Measurements from ENCODE around the gene PRPS1. TPM values are rescaled to one million over a fixed set of nuclear protein-coding genes. Genes with fewer than 3 reads are reported as not detected.
A peak's percentile ranks its signal among the peaks of the same experiment; 100 is the strongest.

Gene PRPS1
- total and polyA plus RNA-seq, 2 of the 13 experiments (the other 11 are each of a cell fraction or from before 2014, with no cell fraction given): 33.7 to 54.4 TPM

DNA sequence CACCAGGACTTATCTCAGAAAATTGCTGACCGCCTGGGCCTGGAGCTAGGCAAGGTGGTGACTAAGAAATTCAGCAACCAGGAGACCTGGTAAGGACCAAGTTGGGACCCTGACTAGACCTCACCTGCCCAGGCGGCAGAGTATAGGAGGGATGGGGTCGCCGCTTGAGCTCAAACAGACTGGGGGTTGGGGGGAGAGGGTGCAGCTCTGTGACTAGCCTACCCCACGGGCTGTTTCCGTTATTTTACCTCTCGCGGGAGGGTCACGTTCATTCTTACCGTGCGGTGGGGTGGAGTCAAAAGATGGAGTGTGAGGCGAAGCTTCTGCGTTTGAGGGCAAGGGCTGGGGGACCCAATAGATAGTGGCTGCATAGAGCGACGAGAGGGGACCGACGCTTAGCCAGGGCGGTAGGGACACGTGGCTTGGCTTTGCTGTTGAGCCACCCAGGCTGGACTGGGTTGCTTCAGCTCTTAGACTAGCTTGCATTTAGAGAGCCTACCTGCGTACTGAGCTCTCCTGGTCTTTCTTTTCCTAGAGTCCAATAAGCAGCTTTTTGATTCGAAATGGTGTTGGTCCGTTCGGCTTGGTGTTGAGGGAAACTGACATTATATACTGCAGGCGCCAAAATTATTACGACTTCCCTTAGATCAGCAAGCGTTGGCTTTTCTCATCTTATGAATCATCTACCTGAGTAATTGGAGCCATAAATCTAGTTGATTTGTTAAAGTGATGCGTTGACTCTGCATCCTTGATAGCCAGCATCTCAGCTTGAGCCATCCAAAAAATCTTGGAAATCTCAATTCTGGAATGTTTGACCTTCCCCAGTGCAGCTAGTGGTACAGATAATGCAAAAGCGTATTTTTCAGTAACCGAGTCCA lies 591 bp downstream of the PRPS1 start (continued):
- TF ChIP-seq, protein P1, sequence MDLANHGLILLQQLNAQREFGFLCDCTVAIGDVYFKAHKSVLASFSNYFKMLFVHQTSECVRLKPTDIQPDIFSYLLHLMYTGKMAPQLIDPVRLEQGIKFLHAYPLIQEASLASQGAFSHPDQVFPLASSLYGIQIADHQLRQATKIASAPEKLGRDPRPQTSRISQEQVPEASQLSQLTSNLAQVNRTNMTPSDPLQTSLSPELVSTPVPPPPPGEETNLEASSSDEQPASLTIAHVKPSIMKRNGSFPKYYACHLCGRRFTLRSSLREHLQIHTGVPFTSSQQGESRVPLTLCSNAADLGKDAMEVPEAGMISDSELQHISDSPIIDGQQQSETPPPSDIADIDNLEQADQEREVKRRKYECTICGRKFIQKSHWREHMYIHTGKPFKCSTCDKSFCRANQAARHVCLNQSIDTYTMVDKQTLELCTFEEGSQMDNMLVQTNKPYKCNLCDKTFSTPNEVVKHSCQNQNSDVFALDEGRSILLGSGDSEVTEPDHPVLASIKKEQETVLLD (CRISPR knock-in tag; IDR thresholded peaks at IDR 0.05; ENCODE audit: low read depth): no peak
- no peak for TF ChIP-seq AGO2 (optimal IDR thresholded peaks at IDR 0.05; ENCODE audit: low read depth, low read length)
- TF ChIP-seq SP140L (CRISPR knock-in tag; IDR thresholded peaks at IDR 0.05; ENCODE audit: borderline replicate concordance): no peak
- 0 out of 2 replicates have a peak, but pooled peaks have one; percentile 35 for TF ChIP-seq KDM5B (CRISPR knock-in tag; IDR thresholded peaks at IDR 0.05; ENCODE audit: borderline replicate concordance)
- 0 out of 2 replicates have a peak, but pooled peaks have one; percentile 22 for TF ChIP-seq ZNF331 (CRISPR knock-in tag; IDR thresholded peaks at IDR 0.05)
- TF ChIP-seq, protein P2, sequence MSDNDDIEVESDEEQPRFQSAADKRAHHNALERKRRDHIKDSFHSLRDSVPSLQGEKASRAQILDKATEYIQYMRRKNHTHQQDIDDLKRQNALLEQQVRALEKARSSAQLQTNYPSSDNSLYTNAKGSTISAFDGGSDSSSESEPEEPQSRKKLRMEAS (IDR thresholded peaks at IDR 0.05): peak; percentile 48; the same call in 1 of the 2 replicates
- TF ChIP-seq BORCS8-MEF2B (CRISPR knock-in tag; IDR thresholded peaks at IDR 0.05): no peak
- TF ChIP-seq FOXA3 (CRISPR knock-in tag; IDR thresholded peaks at IDR 0.05): no peak
- TF ChIP-seq NR2F1 (CRISPR knock-in tag; IDR thresholded peaks at IDR 0.05): no peak
- peak; percentile 16; the same call in 1 of the 2 replicates for TF ChIP-seq MXD4 (CRISPR knock-in tag; IDR thresholded peaks at IDR 0.05)
- TF ChIP-seq ZNF572 (CRISPR knock-in tag; IDR thresholded peaks at IDR 0.05): no peak
- TF ChIP-seq CREBL2 (CRISPR knock-in tag; IDR thresholded peaks at IDR 0.05; ENCODE audit: borderline replicate concordance): no peak
- TF ChIP-seq, protein P3, sequence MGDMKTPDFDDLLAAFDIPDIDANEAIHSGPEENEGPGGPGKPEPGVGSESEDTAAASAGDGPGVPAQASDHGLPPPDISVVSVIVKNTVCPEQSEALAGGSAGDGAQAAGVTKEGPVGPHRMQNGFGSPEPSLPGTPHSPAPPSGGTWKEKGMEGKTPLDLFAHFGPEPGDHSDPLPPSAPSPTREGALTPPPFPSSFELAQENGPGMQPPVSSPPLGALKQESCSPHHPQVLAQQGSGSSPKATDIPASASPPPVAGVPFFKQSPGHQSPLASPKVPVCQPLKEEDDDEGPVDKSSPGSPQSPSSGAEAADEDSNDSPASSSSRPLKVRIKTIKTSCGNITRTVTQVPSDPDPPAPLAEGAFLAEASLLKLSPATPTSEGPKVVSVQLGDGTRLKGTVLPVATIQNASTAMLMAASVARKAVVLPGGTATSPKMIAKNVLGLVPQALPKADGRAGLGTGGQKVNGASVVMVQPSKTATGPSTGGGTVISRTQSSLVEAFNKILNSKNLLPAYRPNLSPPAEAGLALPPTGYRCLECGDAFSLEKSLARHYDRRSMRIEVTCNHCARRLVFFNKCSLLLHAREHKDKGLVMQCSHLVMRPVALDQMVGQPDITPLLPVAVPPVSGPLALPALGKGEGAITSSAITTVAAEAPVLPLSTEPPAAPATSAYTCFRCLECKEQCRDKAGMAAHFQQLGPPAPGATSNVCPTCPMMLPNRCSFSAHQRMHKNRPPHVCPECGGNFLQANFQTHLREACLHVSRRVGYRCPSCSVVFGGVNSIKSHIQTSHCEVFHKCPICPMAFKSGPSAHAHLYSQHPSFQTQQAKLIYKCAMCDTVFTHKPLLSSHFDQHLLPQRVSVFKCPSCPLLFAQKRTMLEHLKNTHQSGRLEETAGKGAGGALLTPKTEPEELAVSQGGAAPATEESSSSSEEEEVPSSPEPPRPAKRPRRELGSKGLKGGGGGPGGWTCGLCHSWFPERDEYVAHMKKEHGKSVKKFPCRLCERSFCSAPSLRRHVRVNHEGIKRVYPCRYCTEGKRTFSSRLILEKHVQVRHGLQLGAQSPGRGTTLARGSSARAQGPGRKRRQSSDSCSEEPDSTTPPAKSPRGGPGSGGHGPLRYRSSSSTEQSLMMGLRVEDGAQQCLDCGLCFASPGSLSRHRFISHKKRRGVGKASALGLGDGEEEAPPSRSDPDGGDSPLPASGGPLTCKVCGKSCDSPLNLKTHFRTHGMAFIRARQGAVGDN (CRISPR knock-in tag; IDR thresholded peaks at IDR 0.05): peak; percentile 60
- no peak for TF ChIP-seq DNMT1 (CRISPR knock-in tag; IDR thresholded peaks at IDR 0.05)
- no peak for TF ChIP-seq FOSL2 (CRISPR knock-in tag; IDR thresholded peaks at IDR 0.05)
- TF ChIP-seq CREB3 (CRISPR knock-in tag; IDR thresholded peaks at IDR 0.05): no peak
- TF ChIP-seq ARNTL (CRISPR knock-in tag; IDR thresholded peaks at IDR 0.05): no peak
- TF ChIP-seq ZKSCAN1 (IDR thresholded peaks at IDR 0.05; ENCODE audit: low read length): no peak
- no peak for TF ChIP-seq ZMYM3 (CRISPR knock-in tag; IDR thresholded peaks at IDR 0.05)
- TF ChIP-seq, protein P4, sequence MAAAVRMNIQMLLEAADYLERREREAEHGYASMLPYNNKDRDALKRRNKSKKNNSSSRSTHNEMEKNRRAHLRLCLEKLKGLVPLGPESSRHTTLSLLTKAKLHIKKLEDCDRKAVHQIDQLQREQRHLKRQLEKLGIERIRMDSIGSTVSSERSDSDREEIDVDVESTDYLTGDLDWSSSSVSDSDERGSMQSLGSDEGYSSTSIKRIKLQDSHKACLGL (CRISPR knock-in tag; IDR thresholded peaks at IDR 0.05): peak; percentile 42; the same call in 1 of the 2 replicates
- TF ChIP-seq SOX5 (CRISPR knock-in tag; IDR thresholded peaks at IDR 0.05; ENCODE audit: borderline replicate concordance): no peak
- TF ChIP-seq SAP130 (CRISPR knock-in tag; IDR thresholded peaks at IDR 0.05; ENCODE audit: low read depth): peak; percentile 26; the same call in 1 of the 2 replicates

Data from HepG2 (cell line).